A549 treated with AZD2906 at 1 μM for 4 hours (cell line): ENCODE measurements around the gene CLECL1. TPM values are rescaled to one million over a fixed set of nuclear protein-coding genes. Genes with fewer than 3 reads are reported as not detected.

Source experiments
- total RNA-seq: library from RNA; stranded (reverse); fragments of 200-300 nt; extraction: Qiagen RNA extraction; gene quantifications from 5 replicates; pipeline ENCODE4 v1.2.3, GENCODE V29; 2022

The CLECL1 gene
- total RNA-seq, result not detected in 5 replicates

DNA sequence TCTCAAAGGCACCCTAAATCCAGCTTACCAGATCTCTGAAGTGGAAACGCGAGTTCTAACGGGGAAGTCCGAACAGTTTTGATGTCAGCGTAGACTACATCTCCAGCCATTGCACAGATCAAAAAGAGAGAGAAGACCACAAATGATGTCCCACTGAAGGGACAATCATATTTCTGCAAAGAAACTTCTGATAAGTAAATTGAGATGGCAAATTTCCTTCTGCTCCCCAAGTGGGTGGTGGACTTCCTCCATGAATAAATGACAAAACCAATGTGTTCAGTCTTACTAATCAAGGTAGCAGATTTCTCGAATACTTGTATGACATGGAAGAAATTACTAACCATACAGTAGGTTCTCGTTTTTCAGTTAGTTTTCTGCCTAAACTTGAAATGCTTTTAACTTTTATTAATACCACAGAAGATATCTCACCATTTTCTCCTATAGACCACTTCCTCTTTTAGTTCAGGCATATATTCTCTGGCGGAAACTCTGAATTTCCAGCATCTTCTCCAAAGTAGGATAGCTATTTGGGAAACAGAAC lies at the start of gene CLECL1:
Gene CLECL1, minus strand, starts transcription at position 177 of the 541 bp plus-strand sequence.

GRCh38 chr12:9760699-9761418 lies 28.0 kb upstream of the CLECL1 start, which contains the start of gene CD69:
Gene CD69, minus strand, starts transcription at chr12:9760901. Its CDS starts 81 bp downstream, at chr12:9760820.

Other genes with a start within 250 kb of the CLECL1 start
- gene KLRB1, start 125.2 kb downstream of the CLECL1 start, total RNA-seq, result not detected in 5 replicates
- 0.35 to 0.89 TPM (median 0.39 TPM) in 5 replicates for gene CLEC2D, start 63.4 kb downstream of the CLECL1 start, total RNA-seq
- not detected in 5 replicates for gene CD69, start 27.8 kb upstream of the CLECL1 start, total RNA-seq
- gene KLRF1, start 94.4 kb upstream of the CLECL1 start, total RNA-seq, result not detected in 5 replicates
- 1.00 to 1.4 TPM (median 1.3 TPM) in 5 replicates for gene CLEC2B, start 136.3 kb upstream of the CLECL1 start, total RNA-seq
- gene KLRF2, start 148.4 kb upstream of the CLECL1 start, total RNA-seq, result not detected in 5 replicates
- gene CLEC2A, start 199.3 kb upstream of the CLECL1 start, total RNA-seq, result not detected in 5 replicates
- not detected in 5 replicates for gene CLEC12A, start 238.3 kb upstream of the CLECL1 start, total RNA-seq